Prostate gland (tissue), 2 donors: ENCODE results near the gene VPS39. TPM values are rescaled to one million over a fixed set of nuclear protein-coding genes. Genes with fewer than 3 reads are reported as not detected.

ENCODE experiments used
- DNase-seq: peaks from one replicate; pipeline ENCODE4 v3.0.0-alpha.2; 2019; ENCODE audit warnings: low spot score
- H3K27ac ChIP-seq, 2 donors: fragments of 200-600 bp; sonication (generic); 2 replicates each; pipeline ENCODE4 v1.5.1; 2017 to 2019
- H3K27me3 ChIP-seq: fragments of 200-600 bp; sonication (generic); replicated peaks from 2 replicates; pipeline ENCODE4 v1.5.1; 2019; ENCODE audit not compliant: insufficient read depth
- H3K36me3 ChIP-seq, 2 donors: fragments of 200-600 bp; sonication (generic); 1 replicate in 1 of 2; 2 replicates in 1 of 2; pipeline versions ENCODE4 v1.5.1 to v1.8.1; 2017 to 2019
- H3K4me1 ChIP-seq: fragments of 200-600 bp; sonication (generic); replicated peaks from 2 replicates; pipeline ENCODE4 v1.5.1; 2019
- H3K4me3 ChIP-seq, 2 donors: fragments of 200-600 bp; sonication (generic); 2 replicates each; pipeline ENCODE4 v1.5.1; 2017 to 2019
- H3K9me3 ChIP-seq: fragments of 200-600 bp; sonication (generic); 2 replicates; pipeline ENCODE4 v1.5.1; 2017
- CTCF ChIP-seq, 4 experiments: fragments of 200-600 bp in 2 of 4; fragments of 450-650 bp in 2 of 4; sonication (generic) in 2 of 4; IDR thresholded peaks; 1 replicate in 3 of 4; 2 replicates in 1 of 4; pipeline ENCODE4 v1.5.1; 2016 to 2019; ENCODE audit warnings: antibody characterized with exemption in 4 of 4, mild to moderate bottlenecking in 2 of 4, moderate library complexity in 2 of 4
- POLR2A ChIP-seq: fragments of 450-650 bp; IDR thresholded peaks from one replicate; pipeline ENCODE4 v1.6.1; 2016; ENCODE audit warnings: antibody characterized with exemption, mild to moderate bottlenecking
- POLR2AphosphoS5 ChIP-seq: sonication (generic); formaldehyde crosslinking; IDR thresholded peaks from one replicate; pipeline ENCODE4 v1.6.1; 2017; ENCODE audit warnings: antibody characterized with exemption
- WGBS: methylation state at CpG from one replicate; pipeline ENCODE4 v1.1.5; 2018; 5-methylcytosine and 5-hydroxymethylcytosine counted together
- intact Hi-C: fragments of 100-400 bp; cut with DNase I; formaldehyde crosslinking; loops from one replicate; pipeline ENCODE4 v1.14.2; 2022
- total RNA-seq, 2 donors: library from RNA; depleted of rRNA; stranded (reverse); fragments of >200 nt; gene quantifications; one replicate each; pipeline ENCODE4 v1.1.0, GENCODE V29; 2016

Gene VPS39
- total RNA-seq, 2 donors from 2014 or later = 76.2 to 111 TPM

- no peak overlapping the region for H3K4me3 ChIP-seq
- no peaks in the 10 kb centered on the region for H3K27me3 ChIP-seq
- no peak for TF ChIP-seq POLR2AphosphoS5
- no peak for TF ChIP-seq POLR2A
- TF ChIP-seq CTCF (IDR thresholded peaks at IDR 0.05) = no peak
- intact Hi-C loops = no loop called here
- no peaks in the 10 kb centered on the region for H3K36me3 ChIP-seq
- H3K9me3 ChIP-seq = no peaks in the 10 kb centered on the region
- 86% methylated on average over 21 of the region's 21 CpGs for WGBS
- no peaks in the 10 kb centered on the region for H3K4me1 ChIP-seq
- DNase-seq = no peak
- H3K27ac ChIP-seq = no peak overlapping the region
Measured at GRCh38 chr15:42141795-42142667, 66.1 kb downstream of the VPS39 start.

DNA sequence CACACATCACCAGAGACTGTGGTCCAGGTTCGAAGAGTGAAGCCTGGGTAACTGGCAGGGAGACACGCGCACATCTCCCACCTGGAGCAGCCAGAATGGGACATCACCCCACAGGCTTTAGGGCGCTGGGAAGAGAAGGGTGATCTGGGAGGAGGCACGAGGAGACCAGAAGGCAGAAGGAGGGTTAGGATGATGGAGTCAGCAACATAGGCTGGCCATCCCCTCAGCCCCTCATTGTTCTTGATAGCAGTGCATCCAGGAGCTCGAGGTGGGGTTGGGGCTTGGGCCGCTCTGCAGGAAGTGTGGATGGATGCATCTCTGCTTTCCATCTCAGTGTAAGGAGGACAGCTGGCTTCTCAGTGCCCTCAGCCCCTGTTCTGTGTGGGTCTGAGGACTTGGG lies 66.9 kb downstream of the VPS39 start:
- Histone ChIP-seq H3K36me3 (no peaks in the 10 kb centered on the region), H3K27ac (no peak overlapping the region), H3K4me3 (no peak overlapping the region), H3K27me3 (no peaks in the 10 kb centered on the region), H3K9me3 (no peaks in the 10 kb centered on the region), H3K4me1 (no peaks in the 10 kb centered on the region)
- 95% methylated on average over 7 of the region's 7 CpGs for WGBS
- TF ChIP-seq POLR2A (no peak), CTCF (IDR thresholded peaks at IDR 0.05) (no peak), POLR2AphosphoS5 (no peak)
- intact Hi-C loops = no loop called here
- no peak for DNase-seq

- no peak for TF ChIP-seq POLR2A
- no peak for TF ChIP-seq CTCF (IDR thresholded peaks at IDR 0.05)
- TF ChIP-seq POLR2AphosphoS5 = no peak
- Histone ChIP-seq H3K4me3 (no peak overlapping the region), H3K36me3 (no peaks in the 10 kb centered on the region), H3K27ac (no peak overlapping the region), H3K4me1 (no peaks in the 10 kb centered on the region), H3K9me3 (no peaks in the 10 kb centered on the region), H3K27me3 (no peaks in the 10 kb centered on the region)
- 85% methylated on average over 8 of the region's 8 CpGs for WGBS
- intact Hi-C loops = no loop called here
- DNase-seq = no peak
Measured at GRCh38 chr15:42140383-42141070, 67.6 kb downstream of the VPS39 start.

GRCh38 chr15:42139596-42139995 lies 68.5 kb downstream of the VPS39 start:
- H3K4me3 ChIP-seq = no peak overlapping the region
- H3K27ac ChIP-seq = no peak overlapping the region
- WGBS = 79% methylated on average over 6 of the region's 6 CpGs
- no peak for DNase-seq
- H3K9me3 ChIP-seq = no peaks in the 10 kb centered on the region
- no peaks in the 10 kb centered on the region for H3K36me3 ChIP-seq
- intact Hi-C loops = loop anchor here (5.0 kb wide), 2 partner anchors 72 to 147 kb away; no protein-coding TSS in a partner anchor
- no peaks in the 10 kb centered on the region for H3K27me3 ChIP-seq
- no peak for TF ChIP-seq POLR2A
- no peak for TF ChIP-seq CTCF (IDR thresholded peaks at IDR 0.05)
- no peak for TF ChIP-seq POLR2AphosphoS5
- H3K4me1 ChIP-seq = no peaks in the 10 kb centered on the region
